ENCODE data around the gene IP6K3.

The IP6K3 gene

GRCh38 chr6:33686981-33687975 is 59.4 kb downstream of the IP6K3 start:
- no peak for DNase-seq

DNA sequence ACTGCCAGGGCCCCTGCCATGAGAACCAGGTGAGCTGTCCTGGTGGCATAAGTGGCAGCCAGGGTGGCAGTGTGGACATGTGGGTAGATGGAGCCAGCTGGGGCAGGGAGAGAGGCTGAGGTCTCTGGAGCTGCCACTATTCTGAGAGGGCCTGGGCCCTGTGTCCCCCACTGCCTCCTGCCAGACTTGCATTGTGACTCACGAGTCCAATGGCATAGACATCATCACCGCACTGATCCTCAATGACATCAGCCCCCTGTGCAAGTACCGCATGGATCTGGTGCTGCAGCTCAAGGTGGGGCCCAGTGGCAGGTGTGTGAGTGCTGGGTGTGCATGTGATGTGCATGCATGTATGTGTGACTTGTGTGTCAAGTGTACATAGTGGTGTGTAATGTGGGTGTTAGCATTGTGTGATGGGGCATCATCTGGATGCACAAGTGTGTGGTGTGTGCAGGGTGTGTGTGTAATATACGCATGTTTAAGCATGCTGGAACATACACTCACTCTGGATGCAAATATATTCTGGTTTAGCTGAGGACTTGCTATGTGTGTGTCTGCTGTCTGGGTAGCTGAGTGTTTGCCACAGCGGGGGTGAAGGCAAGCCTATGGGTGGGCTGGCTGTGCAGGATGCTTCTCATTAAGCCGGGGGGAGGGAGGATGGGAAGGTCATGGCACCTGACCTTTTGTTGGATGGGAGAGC is 60.3 kb downstream of the IP6K3 start:
- DNase-seq: no peak

GRCh38 chr6:33685411-33686224 is 61.1 kb downstream of the IP6K3 start:
- DNase-seq: no peak

DNA sequence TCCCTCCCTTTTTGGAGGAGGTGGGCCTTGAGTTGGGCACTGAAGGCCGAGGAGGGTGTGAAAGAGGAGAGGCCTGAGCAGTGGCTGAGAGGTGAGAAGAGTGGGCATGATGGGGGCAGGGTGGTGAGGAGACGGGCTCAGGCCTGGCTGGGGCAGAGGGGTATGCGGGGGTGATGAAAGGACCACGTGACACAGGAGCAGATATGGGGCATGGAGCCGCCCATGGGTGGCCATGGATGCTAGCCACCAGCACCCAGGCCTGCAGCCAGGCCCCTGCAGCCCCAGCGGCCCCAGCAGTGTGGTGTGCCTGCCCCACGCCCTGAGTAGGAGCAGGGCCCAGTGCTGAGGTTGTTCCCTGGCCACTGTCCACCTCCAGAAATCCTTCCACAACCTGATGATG is 61.7 kb downstream of the IP6K3 start:
- DNase-seq: no peak

- no peak for DNase-seq
These were observed 62.2 kb downstream of the IP6K3 start for GRCh38 chr6:33684428-33684896.

DNA sequence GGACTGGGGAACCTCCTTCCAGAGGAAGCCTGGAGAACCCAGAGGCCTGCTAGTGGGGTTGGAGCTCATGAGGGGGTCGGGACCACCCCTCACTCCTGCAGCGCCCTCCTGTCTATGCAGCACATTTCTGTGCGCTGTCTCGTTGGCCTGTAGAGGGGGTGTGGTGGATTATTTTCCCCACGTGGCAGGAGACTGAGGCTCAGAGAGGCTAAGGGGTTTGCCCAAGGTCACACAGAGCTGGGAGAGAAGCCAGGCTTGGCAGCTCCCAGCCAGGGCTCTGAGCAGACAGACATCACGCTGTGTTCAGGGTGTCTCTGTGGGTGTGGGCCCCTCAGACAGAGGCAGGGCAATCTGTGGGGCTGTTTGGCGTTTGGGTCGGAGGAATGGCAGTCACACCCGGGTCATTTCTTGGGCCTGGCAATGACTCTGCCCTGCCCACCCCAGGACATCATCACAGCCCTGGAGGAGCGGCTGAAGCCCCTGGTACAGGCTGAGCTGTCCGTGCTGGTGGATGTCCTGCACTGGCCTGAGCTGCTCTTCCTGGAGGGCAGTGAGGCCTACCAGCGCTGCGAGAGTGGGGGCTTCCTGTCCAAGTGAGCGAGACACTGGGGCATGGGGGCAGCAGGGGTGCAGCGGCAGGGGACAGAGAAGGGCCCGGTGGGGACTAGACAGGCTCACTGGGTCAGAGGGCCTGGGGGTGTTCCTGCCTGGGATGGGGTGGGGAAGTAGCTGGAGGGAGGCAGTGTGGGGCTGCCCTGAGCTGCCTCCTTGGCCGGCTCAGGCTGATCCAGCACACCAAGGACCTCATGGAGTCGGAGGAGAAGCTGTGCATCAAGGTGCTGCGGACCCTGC is 62.9 kb downstream of the IP6K3 start:
- DNase-seq: no peak

DNA sequence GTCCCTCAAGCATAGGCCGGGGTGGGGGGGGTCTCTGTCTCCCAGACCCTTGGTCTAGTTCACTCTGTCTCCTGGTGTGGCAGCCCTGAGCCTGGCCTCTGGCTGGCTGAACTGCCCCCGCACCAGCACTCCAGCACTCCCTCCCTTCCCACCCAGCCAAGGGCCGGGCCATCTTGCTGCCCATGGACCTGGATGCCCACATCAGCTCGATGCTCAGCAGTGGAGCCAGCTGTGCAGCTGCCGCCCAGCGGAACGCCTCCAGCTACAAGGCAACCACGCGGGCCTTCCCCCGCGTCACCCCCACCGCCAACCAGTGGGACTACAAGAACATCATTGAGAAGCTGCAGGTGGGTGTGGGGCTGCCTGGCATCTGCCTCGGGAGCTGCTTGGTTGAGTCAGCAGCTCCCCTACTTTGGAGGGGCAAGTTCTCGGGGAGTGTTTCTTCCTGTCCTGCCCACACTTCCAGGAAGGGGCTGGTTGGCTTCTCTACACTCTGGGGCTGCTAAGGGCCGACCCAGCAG is 63.6 kb downstream of the IP6K3 start:
- DNase-seq: no peak

- DNase-seq: no peak
These were observed 64.4 kb downstream of the IP6K3 start for GRCh38 chr6:33682341-33682740.

DNA sequence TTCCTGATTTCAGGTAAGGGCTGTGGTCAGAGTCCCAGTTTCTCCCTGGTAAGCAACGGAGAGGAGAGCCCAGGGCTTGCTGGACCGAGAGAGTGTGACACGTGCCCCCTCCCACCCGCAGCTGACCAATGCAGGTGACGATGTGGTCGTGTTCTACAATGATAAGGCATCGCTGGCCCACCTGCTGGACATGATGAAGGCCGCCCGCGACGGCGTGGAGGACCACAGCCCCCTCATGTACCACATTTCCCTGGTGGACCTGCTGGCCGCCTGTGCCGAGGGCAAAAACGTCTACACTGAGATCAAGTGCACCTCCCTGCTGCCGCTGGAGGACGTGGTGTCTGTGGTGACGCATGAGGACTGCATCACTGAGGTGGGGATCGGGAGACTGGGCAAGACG is 66.9 kb downstream of the IP6K3 start:
- DNase-seq: no peak

DNA sequence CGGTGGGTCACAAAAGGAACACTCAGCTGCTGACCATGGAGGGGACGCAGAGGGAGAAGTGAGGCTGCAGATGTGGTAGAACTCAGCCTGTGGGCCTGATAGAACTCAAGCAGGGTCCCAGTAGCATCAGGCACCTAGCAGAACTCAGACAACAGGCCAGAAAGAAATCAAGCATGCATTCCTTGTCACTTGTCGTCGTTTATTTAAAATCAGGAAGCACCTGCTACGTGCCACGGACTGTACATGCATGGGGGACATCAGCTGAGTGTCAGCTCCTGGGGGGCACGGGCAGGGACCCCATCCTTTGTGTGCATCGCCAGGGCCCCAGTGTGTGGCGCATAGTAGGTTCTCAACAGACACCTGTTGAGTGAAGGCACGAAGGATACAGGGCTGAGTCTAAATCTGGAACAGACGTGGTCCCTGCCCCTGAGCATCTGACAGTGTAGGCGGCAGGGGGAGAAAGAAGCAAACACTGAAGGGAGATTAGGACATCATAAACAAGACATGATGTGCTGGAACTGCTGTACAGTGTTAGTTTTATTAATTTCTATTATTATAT is 67.7 kb downstream of the IP6K3 start:
- DNase-seq: no peak

DNA sequence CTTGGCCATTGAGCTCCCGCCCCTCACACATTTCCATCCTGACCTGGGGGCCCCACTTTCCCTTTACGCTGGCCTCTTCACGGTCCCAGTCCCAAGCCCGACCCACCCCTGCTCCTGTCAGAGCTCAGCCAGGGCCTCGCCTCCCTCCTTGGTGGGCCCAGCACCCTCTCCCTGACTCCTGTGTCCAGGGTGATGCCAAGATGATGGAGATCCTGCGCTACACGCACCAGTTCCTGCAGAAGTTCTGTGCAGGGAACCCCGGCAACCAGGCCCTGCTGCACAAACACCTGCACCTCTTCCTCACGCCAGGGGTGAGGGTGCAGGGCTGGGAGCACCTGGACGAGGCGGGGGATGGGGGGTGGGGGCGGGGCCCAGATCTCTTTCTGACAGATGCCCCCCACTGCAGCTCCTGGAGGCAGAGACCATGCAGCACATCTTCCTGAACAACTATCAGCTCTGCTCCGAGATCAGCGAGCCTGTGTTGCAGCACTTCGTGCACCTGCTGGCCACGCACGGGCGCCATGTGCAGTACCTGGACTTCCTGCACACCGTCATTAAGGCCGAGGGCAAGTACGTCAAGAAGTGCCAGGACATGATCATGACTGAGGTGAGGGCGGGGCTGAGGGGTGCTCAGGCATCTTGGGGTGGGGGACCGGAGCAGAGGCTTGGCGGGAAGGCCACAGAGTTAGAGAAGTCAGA is 68.3 kb downstream of the IP6K3 start:
- DNase-seq: no peak

GRCh38 chr6:33677689-33678088 is 69.0 kb downstream of the IP6K3 start:
- DNase-seq: no peak

GRCh38 chr6:33677143-33677660 is 69.5 kb downstream of the IP6K3 start:
- DNase-seq: no peak

DNA sequence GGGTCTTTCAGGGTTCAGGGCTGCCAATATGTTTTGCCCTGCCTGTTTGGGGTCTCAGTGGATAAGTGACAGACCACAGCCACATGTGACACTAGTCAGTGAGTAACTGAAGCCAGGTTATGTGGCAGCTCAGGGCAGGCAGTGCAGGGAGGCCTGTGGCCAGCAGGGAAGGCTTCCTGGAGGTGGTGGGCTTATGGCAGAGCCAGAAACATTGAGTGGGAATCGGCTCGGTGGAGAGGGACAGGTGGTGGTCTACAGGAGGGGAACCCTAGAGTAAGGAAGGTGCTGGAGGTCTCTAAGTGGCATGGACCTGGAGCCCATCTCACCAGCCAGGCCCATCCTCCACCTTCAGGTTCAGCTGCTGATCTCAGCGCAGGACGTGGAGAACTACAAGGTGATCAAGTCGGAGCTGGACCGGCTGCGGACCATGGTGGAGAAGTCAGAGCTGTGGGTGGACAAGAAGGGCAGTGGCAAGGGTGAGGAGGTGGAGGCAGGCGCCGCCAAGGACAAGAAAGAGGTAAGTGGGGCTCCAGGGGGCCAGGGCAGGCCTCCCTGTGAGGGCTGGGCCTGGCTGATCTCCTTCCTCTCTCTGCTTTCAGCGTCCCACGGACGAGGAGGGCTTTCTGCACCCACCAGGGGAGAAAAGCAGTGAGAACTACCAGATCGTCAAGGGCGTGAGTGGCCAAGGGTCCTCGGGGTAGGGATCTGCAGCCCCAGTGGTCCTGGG is 70.1 kb downstream of the IP6K3 start:
- DNase-seq: no peak

DNA sequence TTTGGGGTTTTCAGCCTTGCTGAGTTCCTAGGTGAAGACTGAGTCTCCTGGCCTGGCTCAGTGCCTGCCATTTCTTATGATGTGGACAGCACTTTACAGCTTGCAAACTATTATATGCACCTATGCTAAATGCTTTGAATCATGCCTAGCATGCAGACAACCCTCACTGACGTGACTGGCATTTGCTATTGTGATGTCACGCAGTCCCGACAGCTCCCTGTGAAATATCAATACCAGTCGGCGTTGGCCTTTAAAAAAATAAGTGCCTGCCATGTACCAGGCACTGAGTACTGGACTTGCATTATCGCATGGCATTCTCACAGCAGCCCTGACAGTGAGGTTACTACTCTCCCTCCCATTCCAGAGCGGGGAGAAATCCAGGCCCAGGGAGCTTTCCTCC is 70.7 kb downstream of the IP6K3 start:
- no peak for DNase-seq

DNA sequence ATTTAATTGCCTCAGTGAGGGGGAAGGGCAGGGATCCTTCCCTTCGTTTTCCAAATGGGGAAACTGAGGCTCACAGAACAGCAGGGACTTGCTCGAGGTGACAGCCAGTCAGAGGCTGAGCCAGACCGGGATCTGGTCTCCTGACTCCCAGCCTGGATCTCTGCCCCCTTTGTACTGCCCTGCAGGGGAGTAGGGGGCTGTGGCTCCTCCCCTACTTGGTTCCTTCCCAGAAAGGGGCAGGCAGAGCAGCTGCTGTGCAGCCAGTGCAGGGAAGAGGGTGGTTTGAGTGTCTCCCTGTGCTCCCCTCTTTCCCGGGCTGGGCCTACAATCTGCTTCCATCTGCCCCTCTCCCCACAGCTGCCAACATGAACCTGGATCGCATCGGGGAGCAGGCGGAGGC is 72.9 kb downstream of the IP6K3 start:
- no peak for DNase-seq

DNA sequence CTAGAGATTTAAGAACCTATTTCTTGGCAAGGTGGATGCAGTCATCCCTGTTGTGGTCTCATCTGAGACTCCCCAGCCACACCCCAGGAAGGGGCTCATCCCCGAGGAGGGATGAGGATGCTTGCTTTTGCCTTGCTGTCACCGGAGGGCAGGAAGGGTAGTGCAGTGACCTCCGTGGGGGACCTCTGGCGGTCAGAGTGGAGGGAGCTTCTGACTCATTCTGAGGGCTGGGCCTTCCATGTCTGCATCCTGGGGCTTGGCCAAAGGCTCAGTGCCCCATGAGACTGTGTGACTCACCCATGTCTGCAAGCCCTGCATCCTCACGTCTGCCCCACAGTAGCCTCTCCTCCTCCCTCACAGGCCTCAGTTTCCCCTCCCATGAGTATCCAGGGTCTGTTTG is 73.9 kb downstream of the IP6K3 start:
- no peak for DNase-seq

- DNase-seq: no peak
These were observed 75.0 kb downstream of the IP6K3 start for GRCh38 chr6:33671744-33672072.

Measured in activated CD4-positive, alpha-beta T cell treated with anti-CD3 and anti-CD28 coated beads, Interleukin-2, amount 50 U/mL, for 16 hours (primary cell).